ENCODE data around the gene PKDCC.
A peak's percentile ranks its signal among the peaks of the same experiment; 100 is the strongest.

Gene PKDCC

DNA sequence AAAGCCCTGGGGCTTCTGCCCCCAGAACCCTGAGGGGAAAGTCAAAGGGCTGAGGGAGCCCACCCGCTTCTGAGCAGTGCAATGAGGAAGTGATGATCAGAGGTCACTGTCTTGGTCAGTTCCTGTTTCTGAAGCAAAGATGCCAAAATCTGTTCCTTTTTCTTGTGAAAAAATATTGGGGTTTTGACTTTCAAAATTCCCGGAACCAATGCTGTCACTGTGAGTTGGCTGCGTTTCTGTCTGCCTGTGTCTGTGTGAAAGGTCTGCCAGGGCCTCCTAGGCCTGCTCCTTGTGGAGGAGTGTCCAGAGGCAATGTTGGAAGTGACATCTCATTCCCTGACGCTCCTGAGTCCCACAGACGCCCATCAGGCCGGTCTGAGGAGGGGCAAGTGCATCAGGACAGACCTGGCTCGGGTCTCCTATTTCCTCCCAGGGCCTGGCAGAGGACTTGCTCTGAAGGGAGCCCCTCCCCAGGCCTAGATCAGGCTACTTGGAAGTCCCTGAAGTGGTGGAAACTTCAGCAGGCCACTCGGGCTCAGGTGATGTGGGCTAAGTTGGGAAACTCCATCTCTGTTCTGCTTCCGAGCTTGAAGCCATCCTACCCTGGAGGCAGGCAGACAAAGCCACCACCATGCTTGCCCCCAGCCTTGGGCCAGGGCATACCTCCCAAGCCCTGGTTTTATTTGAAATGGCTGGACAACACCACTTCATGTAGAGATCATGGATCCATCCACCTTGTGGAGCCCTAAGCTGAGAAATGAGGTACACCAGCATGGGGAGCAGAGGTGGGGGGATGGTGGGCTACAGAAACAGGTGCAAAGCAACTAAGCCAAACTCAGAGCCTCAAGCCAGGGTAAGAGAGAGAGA, 51.0 kb downstream of the PKDCC start:
- ATAC-seq (replicated peaks) (no peak), DNase-seq (no peak)
- Mint-ChIP-seq H3K9me3 (peaks cover 0 to 7% of the 10 kb centered on the region in 2 donors), H3K4me3 (peak overlapping the region; percentile 40 to 60), H3K36me3 (ENCODE audit: insufficient read depth) (peaks cover 45% of the 10 kb centered on the region), H3K27ac (peak overlapping the region; percentile 85 to 89), H3K4me1 (ENCODE audit: low read depth in 2 of 2) (peaks cover 48 to 55% of the 10 kb centered on the region in 2 donors), H3K27me3 (no peaks in the 10 kb centered on the region)

DNA sequence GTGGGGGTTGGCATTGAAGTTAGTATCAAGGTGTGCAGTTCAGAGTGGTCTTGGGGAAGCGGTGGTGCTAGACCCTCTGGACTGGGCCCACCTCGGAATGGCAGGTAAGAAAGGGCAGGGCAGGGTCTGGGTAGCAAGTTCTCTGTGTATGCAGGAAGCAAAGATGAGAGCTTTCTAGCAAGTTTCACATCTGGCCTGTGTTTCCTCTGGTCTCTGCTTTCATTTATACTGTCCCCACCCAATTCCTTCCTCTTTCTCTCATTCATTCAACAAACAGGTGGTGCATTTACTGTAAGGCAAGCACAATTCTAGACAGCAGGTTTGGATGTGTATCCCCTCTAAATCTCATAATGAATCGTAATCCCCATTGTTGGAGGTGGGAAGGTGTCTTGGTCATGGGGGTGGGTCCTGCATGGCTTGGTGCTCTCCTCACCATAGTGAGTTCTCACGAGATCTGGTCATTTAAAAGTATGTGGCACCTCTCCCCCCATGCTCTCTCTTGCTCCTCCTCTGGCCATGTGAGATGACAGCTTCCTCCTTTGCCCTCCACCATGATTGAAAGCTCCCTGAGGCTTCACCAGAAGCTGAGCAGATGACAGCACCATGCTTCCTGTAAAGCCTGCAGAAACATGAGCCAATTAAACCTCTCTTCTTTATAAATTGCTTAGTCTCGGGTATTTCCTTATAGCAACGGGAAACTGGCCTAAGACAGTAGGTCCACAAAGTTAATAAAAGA, 51.8 kb downstream of the PKDCC start:
- Mint-ChIP-seq H3K4me3 (peak overlapping the region; percentile 40 to 60), H3K27ac (peak overlapping the region in 1 of 2 donors; percentile 89), H3K27me3 (no peaks in the 10 kb centered on the region), H3K4me1 (ENCODE audit: low read depth in 2 of 2) (peaks cover 53 to 63% of the 10 kb centered on the region in 2 donors), H3K36me3 (ENCODE audit: insufficient read depth) (peaks cover 45% of the 10 kb centered on the region), H3K9me3 (peaks cover 0 to 7% of the 10 kb centered on the region in 2 donors)
- DNase-seq (no peak), ATAC-seq (replicated peaks) (no peak)

DNA sequence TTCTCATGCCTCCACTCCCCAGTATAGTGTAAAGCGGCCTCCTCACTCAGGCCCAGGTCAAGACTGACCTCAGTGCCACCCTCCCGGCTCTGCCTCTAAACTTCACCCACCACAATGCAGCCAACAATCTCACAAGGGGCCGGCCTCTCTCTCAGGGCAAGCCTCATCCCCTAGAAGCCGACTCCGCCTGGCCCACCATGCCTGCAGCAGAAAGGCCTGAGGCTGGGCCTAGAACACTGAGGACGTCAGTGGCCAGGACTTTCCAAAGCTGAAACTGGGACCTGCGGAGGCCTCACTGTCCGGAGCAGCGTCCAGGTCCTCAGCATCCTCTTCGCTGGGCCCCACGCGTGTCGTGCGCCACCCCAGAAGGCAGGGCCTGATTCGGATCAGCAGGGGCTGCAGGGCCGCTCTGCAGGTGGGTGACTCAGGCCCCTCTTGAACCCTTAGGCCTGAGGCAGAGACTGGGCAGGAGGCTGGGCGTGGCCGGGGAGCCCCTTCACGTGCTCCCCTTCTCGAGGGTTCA, 52.9 kb downstream of the PKDCC start:
- no peak for ATAC-seq (replicated peaks)
- DNase-seq, result no peak
- Mint-ChIP-seq H3K27me3 (no peaks in the 10 kb centered on the region), H3K4me1 (ENCODE audit: low read depth in 2 of 2) (peaks cover 56 to 65% of the 10 kb centered on the region in 2 donors), H3K4me3 (peak overlapping the region; percentile 40 to 60), H3K9me3 (peaks cover 0 to 7% of the 10 kb centered on the region in 2 donors), H3K36me3 (ENCODE audit: insufficient read depth) (peaks cover 52% of the 10 kb centered on the region), H3K27ac (peak overlapping the region in 1 of 2 donors; percentile 89)

DNA sequence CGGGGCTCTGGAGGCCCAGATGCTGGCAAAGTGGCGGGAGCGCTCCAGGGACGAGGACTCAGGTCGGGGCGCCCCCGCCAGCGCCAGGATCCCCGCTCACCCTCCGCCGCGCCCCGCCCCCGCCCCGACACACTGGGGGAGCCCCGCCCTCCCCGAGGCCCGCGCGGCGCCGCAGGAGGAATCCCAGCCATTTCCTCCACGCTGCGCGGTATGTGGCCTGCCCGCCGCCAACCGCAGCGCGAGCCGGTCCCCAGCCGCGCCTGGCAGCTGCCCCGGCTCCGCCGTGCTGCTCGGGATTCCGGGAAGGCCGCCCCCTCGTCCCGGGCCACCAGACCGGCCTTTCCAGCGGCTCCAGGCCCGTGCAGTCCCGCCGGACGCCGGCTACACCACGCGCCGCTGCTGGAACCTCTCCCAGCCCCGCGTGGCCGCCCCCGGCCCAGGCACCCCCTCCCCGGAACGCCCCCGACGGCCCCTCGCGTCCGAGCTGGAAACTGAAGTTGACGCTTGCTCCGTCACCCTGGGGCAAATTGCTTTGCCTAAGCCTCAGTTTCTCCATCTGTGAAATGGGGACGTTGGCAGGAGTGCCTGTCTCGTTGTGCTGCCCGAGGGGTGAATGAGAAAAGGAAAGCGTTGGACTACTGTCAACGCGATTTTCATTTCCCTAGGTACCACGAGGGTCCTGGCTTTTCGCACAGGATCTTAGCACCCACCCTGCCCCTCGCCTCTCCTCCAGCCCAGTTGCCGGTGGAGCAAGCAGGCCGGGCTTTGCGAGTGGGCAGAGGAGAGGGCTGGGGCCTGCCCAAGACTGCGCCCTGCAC, 53.6 kb downstream of the PKDCC start:
- peak; percentile 64 to 68 (median 66) for DNase-seq
- Mint-ChIP-seq H3K9me3 (peaks cover 0 to 7% of the 10 kb centered on the region in 2 donors), H3K4me1 (ENCODE audit: low read depth in 2 of 2) (peaks cover 53 to 65% of the 10 kb centered on the region in 2 donors), H3K27ac (peak overlapping the region in 1 of 2 donors; percentile 89), H3K36me3 (ENCODE audit: insufficient read depth) (peaks cover 57% of the 10 kb centered on the region), H3K27me3 (no peaks in the 10 kb centered on the region), H3K4me3 (peak overlapping the region; percentile 82 to 94)
- peak; percentile 36 for ATAC-seq (replicated peaks)

DNA sequence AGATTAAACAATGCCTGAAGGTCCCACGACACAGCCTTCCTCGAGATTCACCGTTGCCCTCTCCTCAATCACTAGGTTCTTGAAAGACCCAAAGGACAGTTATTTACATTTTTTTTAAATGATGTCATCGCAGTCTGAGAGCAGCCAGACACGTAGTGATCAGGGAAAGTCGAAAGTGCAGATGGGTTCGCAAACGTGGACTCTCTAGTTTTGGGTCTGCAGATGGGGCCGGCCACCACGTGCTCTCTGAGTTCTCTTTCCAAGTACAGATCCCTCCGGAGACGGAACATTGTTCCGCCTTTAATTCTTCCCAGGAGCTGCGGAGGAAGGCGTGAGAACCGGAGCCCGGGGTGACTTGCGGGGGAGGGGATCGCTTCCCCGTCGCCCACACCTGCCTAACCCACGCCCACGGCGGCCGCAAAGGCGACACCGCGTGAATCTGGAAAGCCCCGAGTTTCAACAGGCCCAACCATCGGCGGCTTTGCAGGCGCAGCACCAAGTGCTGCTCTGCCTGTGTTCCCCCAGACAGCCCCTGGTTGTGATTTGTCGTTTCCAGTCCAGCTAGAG, 54.3 kb downstream of the PKDCC start:
- Mint-ChIP-seq H3K27ac (no peak overlapping the region), H3K27me3 (no peaks in the 10 kb centered on the region), H3K9me3 (peaks cover 0 to 7% of the 10 kb centered on the region in 2 donors), H3K4me3 (peak overlapping the region; percentile 82 to 94), H3K4me1 (ENCODE audit: low read depth in 2 of 2) (peaks cover 53 to 64% of the 10 kb centered on the region in 2 donors), H3K36me3 (ENCODE audit: insufficient read depth) (peaks cover 57% of the 10 kb centered on the region)
- ATAC-seq (replicated peaks) (peak; percentile 79), DNase-seq (peak; percentile 94 to 97 (median 96))

DNA sequence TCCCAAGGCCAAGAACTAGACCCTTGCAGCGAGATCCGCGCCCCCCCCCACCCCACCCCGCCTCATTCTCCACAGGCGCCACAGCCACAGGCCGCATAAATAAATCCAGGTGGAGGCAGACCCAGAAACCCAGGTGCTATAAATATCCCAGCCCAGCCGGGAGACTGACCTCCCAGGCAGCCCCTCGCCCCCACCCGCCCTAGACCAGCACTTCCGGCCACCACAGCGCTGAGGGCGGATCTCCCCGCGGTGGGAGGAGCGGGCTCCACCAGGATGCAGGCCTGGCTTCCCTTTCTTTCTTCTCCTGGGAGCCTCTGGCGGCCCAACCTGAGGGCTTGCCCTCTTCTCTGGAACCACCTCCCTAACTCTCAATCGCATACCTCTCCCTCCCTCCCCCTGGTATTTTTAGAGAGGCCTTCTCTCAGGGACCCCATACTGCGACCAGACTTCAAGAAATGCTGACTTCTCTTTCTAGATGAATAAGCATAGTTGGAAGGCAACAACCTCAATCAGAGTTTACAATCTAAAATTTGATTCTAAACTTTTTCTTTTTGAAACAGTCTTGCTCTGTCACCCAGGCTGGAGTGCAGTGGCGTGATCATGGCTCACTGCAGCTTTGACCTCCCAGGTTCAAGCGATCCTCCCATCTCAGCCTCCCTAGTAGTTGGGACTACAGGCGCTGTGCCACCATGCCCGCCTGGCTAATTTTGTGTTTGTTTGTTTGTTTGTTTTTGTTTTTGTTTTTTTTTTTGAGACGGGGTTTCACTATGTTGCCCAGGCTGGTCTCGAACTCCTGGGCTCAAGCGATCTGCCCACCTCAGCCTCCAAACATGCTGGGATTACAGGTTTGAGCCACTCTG, 55.0 kb downstream of the PKDCC start:
- ATAC-seq (replicated peaks), result no peak
- peaks cover 47 to 57% of the 10 kb centered on the region in 2 donors for H3K4me1 Mint-ChIP-seq (ENCODE audit: low read depth in 2 of 2)
- H3K27me3 Mint-ChIP-seq, result no peaks in the 10 kb centered on the region
- DNase-seq, result peak; percentile 20 to 26 (median 21)
- peaks cover 57% of the 10 kb centered on the region for H3K36me3 Mint-ChIP-seq (ENCODE audit: insufficient read depth)
- H3K4me3 Mint-ChIP-seq, result peak overlapping the region; percentile 82 to 94
- H3K27ac Mint-ChIP-seq, result no peak overlapping the region
- H3K9me3 Mint-ChIP-seq, result peaks cover 0 to 7% of the 10 kb centered on the region in 2 donors

DNA sequence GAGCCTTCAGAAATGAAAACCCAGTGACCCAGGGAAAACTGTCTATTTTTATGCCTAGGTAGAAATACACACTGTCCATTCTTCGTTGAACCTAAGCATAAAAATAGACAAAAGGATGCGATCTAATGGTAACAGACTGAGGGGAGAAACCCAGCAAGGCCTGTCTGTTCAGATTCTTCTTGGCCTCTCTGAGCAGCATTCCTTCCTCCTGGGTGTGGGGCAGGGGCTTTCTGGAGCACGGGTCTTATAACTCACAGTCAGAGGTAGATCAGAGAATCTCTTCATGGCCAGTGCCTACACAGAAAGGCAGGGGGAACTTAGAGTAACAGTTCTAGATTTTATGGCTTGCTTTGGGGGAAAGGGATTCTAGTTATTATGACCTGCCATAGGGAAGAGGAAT, 56.0 kb downstream of the PKDCC start:
- Mint-ChIP-seq H3K27ac (no peak overlapping the region), H3K4me3 (peak overlapping the region; percentile 40 to 44), H3K9me3 (peaks cover 0 to 7% of the 10 kb centered on the region in 2 donors), H3K36me3 (ENCODE audit: insufficient read depth) (peaks cover 49% of the 10 kb centered on the region), H3K4me1 (ENCODE audit: low read depth in 2 of 2) (peaks cover 40 to 47% of the 10 kb centered on the region in 2 donors), H3K27me3 (no peaks in the 10 kb centered on the region)
- DNase-seq (no peak), ATAC-seq (replicated peaks) (no peak)

DNA sequence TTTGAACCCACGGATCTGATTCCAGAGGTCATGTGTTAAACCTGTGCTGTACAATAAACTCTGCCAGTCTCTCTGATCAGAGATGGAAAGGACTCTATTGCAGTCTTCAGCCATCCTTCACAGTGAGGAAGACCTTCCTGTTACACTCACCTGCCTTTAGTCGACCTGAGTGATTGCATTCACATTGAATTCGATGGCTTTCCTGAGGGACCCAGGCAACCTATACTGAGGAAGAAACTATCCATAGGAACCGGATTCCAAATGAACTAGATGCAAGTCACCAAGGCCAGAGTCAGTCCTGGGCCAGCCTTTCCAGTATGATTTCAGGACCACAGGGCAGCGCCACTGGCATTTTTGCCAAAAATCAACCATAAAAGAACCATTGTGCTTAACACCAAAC, 56.8 kb downstream of the PKDCC start:
- peaks cover 43% of the 10 kb centered on the region for H3K36me3 Mint-ChIP-seq (ENCODE audit: insufficient read depth)
- no peaks in the 10 kb centered on the region for H3K27me3 Mint-ChIP-seq
- H3K4me3 Mint-ChIP-seq, result peak overlapping the region in 1 of 2 donors; percentile 44
- no peak for ATAC-seq (replicated peaks)
- H3K9me3 Mint-ChIP-seq, result peaks cover 0 to 6% of the 10 kb centered on the region in 2 donors
- no peak overlapping the region for H3K27ac Mint-ChIP-seq
- H3K4me1 Mint-ChIP-seq (ENCODE audit: low read depth in 2 of 2), result peaks cover 32 to 41% of the 10 kb centered on the region in 2 donors
- no peak for DNase-seq

DNA sequence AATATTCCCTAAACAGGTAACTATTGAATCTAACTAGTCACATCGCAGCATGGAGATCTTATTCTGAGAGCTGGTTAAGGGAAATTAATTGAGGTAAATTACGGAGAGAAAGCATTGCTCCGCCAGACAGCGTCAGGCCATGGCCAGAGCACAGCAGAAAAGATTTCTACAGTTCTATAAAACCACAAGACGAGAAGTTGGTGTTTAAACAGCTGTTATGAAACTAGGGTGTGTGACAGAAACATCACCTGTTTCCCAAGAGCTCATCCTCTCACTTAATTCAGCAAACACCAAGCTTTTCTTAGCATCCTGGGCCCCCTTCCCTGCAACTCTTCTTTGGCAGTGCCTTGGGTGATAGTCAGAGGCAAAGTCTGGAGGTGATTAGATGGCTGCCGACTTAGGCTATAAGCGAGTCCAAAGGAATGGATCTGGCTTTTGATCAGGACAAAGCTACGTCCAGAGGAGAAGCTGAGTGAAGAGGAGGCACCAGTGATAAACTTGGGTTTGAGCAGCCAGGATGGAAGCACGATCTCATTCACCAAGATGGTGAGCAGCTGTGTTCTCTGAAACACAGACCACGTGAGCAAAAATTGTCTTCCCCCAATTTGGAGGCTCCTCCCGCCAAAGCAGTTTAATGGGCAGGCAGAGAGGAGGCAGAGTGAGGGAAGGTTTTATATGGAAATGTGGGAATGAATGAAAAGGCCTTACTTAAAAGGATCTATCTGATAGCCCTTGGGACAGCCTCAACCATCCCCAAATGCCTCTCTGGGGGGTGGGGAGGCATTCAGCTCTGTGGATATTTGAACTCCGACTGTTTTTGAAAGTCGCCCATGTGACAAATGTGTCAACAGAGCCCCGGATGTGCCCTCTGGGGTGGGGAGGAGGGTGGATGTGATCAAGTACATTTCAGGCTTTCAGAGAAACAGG, 57.8 kb downstream of the PKDCC start:
- H3K27ac Mint-ChIP-seq, result no peak overlapping the region
- peaks cover 24 to 31% of the 10 kb centered on the region in 2 donors for H3K4me1 Mint-ChIP-seq (ENCODE audit: low read depth in 2 of 2)
- ATAC-seq (replicated peaks) (peak; percentile 45), DNase-seq (peak; percentile 71 to 81 (median 78))
- peaks cover 35% of the 10 kb centered on the region for H3K36me3 Mint-ChIP-seq (ENCODE audit: insufficient read depth)
- H3K4me3 Mint-ChIP-seq, result no peak overlapping the region
- no peaks in the 10 kb centered on the region for H3K27me3 Mint-ChIP-seq
- H3K9me3 Mint-ChIP-seq, result no peaks in the 10 kb centered on the region

DNA sequence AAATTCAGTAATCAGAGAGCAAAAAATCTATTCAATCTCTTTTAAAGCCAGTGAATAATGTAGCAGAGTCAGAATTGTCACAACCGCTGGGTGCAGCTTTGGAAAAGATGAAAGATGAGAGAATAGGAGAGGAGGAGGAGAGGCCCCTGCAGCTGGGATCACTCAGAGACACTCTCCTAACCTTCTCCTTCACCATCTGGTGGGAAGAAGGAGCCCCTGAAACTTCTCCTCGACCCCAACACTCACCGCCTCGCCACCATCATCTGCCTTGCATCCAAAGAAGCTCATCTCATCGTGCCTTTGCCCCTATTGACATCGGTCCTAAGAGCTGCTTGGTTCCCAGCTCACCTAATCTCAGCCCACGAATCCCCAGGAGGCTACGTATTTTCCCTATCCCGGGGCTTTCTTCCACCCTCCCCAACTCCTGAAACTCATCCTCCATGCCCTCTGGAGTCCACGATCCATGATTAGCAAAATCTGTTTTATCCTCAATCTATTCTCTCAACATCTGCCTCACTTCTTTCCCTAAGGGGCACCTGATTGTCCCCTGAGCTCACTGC, 58.5 kb downstream of the PKDCC start:
- H3K27ac Mint-ChIP-seq, result no peak overlapping the region
- no peak for ATAC-seq (replicated peaks)

More for the DNA sequence above, 58.5 kb downstream of the PKDCC start:
- Mint-ChIP-seq H3K36me3 (ENCODE audit: insufficient read depth) (peaks cover 30% of the 10 kb centered on the region), H3K9me3 (no peaks in the 10 kb centered on the region), H3K4me3 (no peak overlapping the region), H3K27me3 (no peaks in the 10 kb centered on the region), H3K4me1 (ENCODE audit: low read depth in 2 of 2) (peaks cover 22 to 29% of the 10 kb centered on the region in 2 donors)
- DNase-seq, result no peak
